ENCODE results near the gene EXOSC9. TPM values are rescaled to one million over a fixed set of nuclear protein-coding genes. Genes with fewer than 3 reads are reported as not detected.

Gene EXOSC9
- total RNA-seq, 2 experiments from 2014 or later: 77.6 to 78.6 TPM

DNA sequence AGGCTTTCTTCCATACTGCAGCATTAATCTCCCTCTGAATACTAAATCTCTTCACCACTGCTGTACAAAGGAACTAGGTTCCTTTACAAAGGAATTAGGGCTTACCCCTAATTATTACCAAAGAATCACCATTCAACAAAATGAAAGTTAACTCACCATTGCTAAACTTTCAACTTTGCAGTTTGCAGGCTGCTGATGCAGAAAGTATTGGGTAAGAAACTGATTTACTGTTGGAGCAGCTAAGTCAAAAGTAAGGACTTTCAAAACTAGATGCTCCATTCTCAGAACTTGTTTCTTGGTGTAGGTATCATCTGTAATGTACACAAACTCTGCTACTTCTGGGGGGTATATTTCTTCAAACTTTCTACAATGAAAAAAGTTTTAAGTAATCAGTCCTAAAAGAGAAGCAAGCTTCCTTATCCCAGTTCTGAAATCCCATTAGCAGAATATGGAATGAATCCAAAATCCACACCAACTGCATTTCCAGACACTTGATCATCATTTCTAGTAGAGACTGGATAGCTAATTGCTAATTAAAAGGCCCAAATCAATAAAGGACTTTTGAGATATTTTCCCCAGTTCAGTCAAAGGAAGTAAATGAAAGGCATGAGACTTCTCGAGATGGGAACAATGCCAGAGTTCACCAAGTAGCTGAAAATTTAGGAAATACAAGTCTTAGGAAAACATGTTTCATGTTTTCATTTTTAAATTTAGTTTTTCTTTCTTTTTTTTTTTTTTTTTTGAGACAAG is 18.3 kb downstream of the EXOSC9 start:
- CTCF ChIA-PET: interaction anchor here (0.7 kb wide), 1 partner anchor 323 kb away, joined by 3 read pairs; no protein-coding TSS in a partner anchor

DNA sequence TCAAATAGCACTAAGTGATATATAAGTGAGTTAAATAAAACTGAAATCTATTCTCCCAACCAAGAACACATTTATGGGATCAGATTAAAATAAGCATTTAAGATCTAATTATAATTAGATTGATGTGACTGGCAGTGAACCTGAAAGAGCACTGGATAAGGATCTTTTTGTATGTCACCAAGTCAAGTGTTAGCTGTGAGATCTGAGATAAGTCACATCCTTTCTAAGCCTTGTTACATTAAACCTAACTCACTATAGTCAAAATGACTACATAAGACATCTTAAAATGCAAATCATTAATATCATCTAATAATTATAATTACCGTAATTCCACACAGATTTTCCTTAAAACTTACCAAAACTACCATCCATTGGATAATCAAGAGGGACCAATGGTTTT is 20.9 kb downstream of the EXOSC9 start:
- ChIA-PET CTCF (no interaction called here), POLR2A (interaction anchor here (0.6 to 0.8 kb wide), 2 partner anchors 20 to 21 kb away, joined by 3 read pairs; no protein-coding TSS in a partner anchor)

More for the DNA sequence above, 18.3 kb downstream of the EXOSC9 start:
- POLR2A ChIA-PET: interaction anchor here (0.7 kb wide), 1 partner anchor 433 kb away, joined by 3 read pairs; no protein-coding TSS in a partner anchor

DNA sequence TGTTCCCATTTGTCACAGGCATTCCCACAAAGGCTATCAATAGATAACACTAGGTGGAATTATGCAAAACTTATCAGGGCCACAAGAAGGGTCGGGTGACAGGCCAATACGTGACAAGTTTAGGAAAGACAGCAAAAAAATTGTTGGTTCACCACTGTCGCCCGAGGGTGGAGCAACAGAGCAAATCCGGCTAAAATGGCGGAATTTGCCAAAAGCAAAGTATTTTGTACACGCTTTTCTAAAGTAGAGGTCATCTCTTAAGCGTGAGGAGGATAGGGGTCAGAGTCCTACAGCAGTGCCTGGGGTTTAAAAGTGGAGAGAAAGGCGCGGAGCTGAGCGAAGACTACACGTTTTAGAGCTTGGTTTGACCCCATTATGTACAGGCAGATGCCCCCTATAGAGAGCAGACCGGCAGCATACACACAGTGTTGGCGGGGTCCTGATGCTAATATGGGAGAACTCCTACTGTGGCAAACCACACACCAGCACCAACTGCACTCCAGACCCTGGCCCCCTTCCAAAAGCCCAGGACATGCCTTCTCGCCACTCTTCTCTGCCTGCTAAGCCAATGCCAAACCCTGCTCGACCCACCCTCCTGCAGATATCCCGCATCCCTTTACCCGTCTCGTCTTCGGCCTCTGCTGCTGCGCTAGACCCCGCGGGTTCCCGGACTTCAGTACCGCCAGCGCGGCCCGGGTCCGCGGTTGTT is 21.8 kb downstream of the EXOSC9 start:
- CTCF ChIA-PET: no interaction called here
- POLR2A ChIA-PET: interaction anchor here (0.8 kb wide), 1 partner anchor 22 kb away, joined by 3 read pairs; no protein-coding TSS in a partner anchor

DNA sequence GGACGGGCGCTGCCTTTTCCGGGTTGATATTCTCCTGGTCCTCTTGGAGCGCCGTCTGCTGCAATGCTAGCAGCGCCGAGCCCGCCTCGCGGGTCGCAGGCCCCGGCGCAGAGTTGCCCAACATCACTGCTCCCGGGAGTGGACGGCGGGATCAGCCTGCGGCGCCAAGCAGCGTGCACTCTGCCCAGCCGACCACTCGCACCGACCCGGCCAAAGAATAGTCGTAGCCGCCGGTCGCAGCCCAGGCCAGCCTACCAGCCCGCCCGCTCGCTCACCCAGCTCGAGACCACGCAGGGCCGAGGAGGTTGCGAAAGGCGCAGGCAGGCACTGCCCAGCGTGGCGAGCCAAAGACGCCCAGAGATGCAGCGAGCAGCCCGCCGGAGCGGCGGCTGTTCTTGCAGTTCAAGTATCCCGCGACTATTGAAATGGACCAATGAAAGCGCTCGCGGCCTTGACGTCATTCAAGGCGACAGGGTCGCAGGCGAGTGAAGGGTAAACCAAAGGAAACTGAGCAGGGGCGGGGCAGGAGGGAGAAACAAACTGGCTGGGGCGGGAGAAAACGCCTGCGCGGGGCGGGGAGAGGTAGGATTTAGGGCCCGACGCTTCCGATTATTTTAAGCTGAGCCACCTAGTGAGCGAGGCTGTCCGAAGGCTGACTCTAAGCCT is 22.5 kb downstream of the EXOSC9 start, which contains the start of gene CCNA2:
TSS of gene CCNA2 (minus strand) at position 379 of the 666 bp plus-strand sequence. CDS start at position 124, 255 bp downstream.
- CTCF ChIA-PET: interaction anchor here (1.5 kb wide), 1 partner anchor 22 kb away, joined by 3 read pairs; the partner anchor contains the start of gene EXOSC9
- POLR2A ChIA-PET: interaction anchor here (0.7 kb wide), 1 partner anchor 46 kb away, joined by 5 read pairs; the partner anchor contains the start of gene BBS7

DNA sequence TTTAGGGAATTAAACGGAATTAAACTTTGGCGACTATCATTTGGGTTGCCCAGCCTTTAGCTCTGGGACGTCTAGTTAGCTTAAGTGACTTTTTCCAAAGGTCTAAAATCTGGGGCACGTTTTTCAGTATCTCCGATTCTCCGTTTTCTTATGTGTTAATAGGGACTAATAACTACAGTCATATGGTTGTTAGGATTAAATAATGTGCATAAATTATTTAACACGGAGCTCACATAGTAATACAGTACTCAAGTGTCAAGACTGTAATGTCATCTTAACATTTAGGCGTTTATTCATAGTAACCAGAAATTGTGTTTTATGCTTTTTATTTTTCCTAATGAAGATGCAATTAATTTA is 23.0 kb downstream of the EXOSC9 start:
- CTCF ChIA-PET: interaction anchor here (1.5 kb wide), 1 partner anchor 23 kb away, joined by 3 read pairs; the partner anchor contains the start of gene EXOSC9

DNA sequence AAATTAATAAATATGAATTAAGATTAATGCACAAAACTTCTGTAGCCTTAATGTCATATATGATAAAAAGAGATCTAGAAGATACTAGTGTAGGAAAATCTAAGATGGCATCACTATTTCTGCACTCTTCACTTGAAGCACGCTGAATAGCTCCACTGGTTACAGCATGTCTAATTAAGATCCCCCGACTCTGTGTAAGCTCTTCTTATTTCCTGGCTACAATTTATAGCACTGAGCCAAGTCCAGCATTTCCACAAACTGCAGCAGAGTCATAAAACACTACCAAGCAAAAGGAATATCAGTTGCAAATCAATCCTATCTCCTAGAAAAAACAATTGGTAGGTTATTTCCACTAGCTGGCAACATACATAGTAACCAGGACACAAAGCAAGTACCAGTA is 23.8 kb downstream of the EXOSC9 start:
- ChIA-PET POLR2A (interaction anchor here (0.6 kb wide), 1 partner anchor 133 kb away, joined by 3 read pairs; no protein-coding TSS in a partner anchor), CTCF (interaction anchor here (1.5 kb wide), 1 partner anchor 24 kb away, joined by 3 read pairs; the partner anchor contains the start of gene EXOSC9)

More for the DNA sequence above, 23.0 kb downstream of the EXOSC9 start:
- POLR2A ChIA-PET: interaction anchor here (0.7 kb wide), 1 partner anchor 46 kb away, joined by 5 read pairs; the partner anchor contains the start of gene BBS7

DNA sequence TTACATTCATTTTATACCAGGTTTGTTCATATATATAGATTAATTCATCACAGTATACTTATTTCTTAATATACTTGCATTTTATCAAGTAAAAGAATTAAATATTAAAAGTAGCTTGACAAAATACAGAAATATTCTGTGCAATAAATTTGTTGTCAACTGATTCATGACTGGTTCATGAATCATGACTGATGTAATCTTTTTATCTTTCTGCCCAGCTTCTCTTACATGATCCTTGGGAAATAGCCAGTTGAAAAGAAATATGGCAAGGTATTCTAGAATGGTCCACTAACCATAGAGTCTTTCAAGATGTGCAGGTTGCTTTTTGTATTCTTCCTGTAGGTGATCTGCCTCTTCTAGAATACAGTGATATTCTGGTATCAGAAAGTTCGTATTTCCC is 26.7 kb downstream of the EXOSC9 start:
- ChIA-PET POLR2A (no interaction called here), CTCF (no interaction called here)

DNA sequence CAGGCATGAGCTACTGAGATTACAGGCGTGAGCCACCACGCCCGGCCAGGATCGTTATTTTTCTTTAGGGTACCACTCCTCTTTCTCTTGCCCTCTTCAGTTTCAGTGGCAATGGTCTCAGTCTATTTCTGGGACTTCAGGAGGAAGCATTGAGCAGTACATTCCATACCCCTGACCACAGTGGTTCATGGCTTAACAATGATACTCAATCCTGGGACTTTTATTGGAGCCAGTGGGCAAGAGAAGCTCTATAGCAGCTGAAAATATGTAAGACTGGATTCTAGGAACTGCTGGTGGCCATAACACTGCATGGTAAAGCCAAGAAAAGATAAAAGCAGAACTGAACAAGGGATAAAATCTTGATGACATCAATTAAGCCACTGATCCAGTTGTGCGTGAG is 28.4 kb downstream of the EXOSC9 start:
- CTCF ChIA-PET: no interaction called here
- POLR2A ChIA-PET: no interaction called here

DNA sequence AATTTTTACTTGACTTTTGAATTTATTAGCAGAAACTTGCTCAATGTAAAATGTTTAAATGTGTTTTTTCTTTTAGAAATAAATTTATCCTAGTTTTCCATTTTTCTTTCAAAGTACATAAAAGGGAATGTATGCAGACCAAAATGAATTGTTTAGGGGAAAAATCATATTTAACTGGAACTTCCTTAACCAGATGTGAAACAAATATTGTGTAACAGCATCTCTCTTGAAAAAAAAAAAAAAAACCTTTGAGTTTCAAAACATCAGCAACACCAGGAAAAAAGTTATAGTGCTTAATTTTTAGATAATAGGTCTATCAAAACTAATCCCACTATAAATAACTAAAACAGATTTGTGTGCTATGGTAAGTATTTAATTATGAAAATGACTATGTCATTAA is 37.0 kb downstream of the EXOSC9 start:
- POLR2A ChIA-PET: interaction anchor here (0.6 kb wide), 1 partner anchor 33 kb away, joined by 4 read pairs; no protein-coding TSS in a partner anchor
- CTCF ChIA-PET: no interaction called here

DNA sequence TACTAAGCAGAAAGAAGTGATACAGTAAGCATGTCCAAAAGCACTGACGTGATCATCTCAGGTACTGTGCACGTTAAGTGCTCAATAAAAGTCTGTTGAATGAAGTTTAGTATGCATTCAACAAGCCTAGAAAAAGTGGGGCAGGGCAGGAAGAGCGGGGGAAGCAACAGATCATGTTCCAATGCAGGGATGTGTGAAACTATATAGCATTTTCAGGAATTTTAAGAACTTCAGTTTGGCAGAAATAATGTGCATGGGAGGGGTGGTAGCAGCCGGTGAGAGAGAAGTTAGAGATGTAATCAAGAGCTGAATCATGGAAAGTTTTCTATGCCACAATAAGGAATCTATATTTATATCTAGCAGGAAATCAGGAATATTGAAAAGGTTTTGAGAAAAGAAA is 41.7 kb downstream of the EXOSC9 start:
- CTCF ChIA-PET: no interaction called here
- POLR2A ChIA-PET: no interaction called here

DNA sequence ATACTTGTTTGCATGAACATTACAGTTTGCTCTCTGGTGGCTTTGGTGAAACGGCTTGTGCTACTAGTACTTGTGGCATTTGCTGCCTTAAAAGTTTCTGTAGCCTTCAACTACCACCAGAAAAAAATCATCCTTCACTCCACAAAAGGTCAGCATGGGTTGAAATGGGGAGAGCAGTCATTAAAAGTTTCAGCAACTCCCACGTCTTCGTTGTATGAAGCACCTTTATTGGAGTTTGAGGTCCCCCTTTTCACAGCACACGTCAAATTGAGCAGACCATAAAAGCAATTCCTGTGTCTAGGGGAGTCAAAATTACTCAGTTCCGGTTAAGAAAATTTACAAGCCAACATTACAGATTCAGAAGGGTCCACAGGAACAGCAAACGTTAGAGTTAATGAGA is 45.5 kb downstream of the EXOSC9 start:
- CTCF ChIA-PET: no interaction called here

DNA sequence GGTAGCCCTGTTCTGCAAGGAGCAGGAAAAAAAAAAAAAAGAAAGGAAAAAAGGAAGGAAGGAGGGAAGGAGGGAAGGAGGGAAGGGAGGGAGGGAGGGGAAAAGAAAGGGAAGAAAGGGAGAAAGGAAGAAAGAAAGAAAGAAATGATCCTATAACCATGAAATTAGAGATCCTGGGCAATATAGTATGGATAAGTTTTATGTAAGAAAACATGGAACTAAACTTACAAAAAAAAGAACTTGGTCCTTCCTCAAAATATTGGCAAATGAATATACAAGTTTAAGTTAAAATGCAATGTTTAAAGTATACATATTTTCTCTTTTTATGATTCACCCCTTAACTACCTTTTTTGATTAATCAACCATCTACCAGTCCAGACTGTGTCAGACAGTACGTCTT is 50.2 kb downstream of the EXOSC9 start:
- ChIA-PET CTCF (no interaction called here), POLR2A (no interaction called here)

More for the DNA sequence above, 45.5 kb downstream of the EXOSC9 start:
- POLR2A ChIA-PET: no interaction called here

DNA sequence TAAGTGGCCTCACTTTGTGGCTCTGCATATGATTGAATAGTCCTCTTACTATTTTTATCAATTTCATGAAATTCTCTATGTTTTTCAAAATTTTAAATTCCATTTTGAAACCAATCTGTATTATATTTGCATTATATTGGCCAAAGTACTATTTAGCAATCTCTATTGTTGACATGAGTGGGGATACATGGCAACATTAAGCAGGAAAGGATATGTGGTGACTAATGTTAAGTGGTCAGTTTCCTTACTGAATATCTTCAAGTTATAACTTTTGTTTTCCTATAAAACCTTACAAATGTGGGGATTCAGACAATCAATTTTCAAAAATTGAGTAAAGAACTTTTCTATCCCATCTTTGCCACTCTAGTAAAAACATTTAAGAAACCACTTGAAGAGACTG is 59.0 kb downstream of the EXOSC9 start:
- ChIA-PET CTCF (no interaction called here), POLR2A (no interaction called here)

DNA sequence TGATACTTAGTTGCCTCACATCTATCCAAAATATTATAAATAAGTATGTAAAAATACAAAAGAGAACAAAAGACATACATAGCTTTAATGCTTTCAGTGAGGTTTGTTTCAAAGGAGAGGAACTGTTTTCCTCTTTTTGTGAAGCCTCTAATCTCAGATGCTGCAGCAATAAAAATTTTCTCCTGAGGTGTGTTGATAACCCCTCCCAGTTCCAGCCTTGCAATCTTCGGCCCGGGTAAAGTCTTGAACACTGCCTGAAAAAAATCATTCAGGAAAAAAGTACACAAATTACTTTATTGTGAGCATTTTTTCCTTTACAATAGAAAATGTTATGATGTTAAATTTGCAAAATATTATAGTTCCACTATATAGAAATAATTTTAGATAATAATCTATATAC is 60.3 kb downstream of the EXOSC9 start:
- ChIA-PET POLR2A (no interaction called here), CTCF (no interaction called here)

DNA sequence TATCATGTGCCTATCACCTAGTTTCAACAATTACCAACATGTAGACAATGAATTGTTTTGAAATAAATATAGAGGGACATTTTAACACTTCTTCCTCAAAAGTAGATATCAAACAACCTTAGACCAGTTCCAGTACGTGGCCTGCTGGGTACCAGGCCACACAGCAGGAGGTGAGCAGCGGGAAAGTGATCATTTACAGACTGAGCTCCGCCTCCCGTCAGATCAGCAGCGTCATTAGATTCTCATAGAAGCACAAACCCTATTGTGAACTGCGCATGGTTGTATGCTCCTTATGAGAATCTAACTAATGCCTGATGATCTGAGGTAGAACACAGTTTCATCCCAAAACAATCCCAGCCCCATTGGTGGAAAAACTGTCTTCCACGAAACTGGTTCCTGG is 62.7 kb downstream of the EXOSC9 start:
- ChIA-PET CTCF (no interaction called here), POLR2A (no interaction called here)

Other genes starting within 250 kb of the EXOSC9 start
- 10 to 100 TPM; 79.7 to 80.1 TPM for gene ANXA5, start 104.3 kb upstream of the EXOSC9 start, total RNA-seq
- not detected for gene SMIM43, start 36.2 kb upstream of the EXOSC9 start, total RNA-seq
- 10 to 100 TPM; 91.2 to 92.3 TPM for gene CCNA2, start 22.6 kb downstream of the EXOSC9 start, total RNA-seq
- gene BBS7, start 69.2 kb downstream of the EXOSC9 start, total RNA-seq: 10 to 100 TPM; 23.2 to 27.0 TPM
- gene TRPC3, start 150.7 kb downstream of the EXOSC9 start, total RNA-seq: under 1 TPM; 0.42 to 0.48 TPM

Data from activated CD8-positive, alpha-beta memory T cell treated with anti-CD3 and anti-CD28 coated beads for 36 hours (primary cell).